Muscle of arm (tissue), 12 donors: ENCODE measurements around the gene NMBR. TPM values are rescaled to one million over a fixed set of nuclear protein-coding genes. Genes with fewer than 3 reads are reported as not detected.
"Not testable (repeated sequence)": the region's sequence is repeated elsewhere in the genome, so short reads cannot be mapped to it uniquely, and the experiment has no call there.

Source experiments
- DNase-seq: peaks from one replicate; pipeline ENCODE4 v3.0.0-alpha.2; 2013
- polyA plus RNA-seq, 12 donors: library from polyadenylated mRNA; unstranded; fragments of 120-200 nt; gene quantifications; one replicate each; pipeline ENCODE4 v1.2.1, GENCODE V29; 2013; ENCODE audit not compliant: insufficient read length in 12 of 12

NMBR gene
- polyA plus RNA-seq, 12 donors = 0.13 to 0.26 (median 0.19) TPM; not detected in 8

DNA sequence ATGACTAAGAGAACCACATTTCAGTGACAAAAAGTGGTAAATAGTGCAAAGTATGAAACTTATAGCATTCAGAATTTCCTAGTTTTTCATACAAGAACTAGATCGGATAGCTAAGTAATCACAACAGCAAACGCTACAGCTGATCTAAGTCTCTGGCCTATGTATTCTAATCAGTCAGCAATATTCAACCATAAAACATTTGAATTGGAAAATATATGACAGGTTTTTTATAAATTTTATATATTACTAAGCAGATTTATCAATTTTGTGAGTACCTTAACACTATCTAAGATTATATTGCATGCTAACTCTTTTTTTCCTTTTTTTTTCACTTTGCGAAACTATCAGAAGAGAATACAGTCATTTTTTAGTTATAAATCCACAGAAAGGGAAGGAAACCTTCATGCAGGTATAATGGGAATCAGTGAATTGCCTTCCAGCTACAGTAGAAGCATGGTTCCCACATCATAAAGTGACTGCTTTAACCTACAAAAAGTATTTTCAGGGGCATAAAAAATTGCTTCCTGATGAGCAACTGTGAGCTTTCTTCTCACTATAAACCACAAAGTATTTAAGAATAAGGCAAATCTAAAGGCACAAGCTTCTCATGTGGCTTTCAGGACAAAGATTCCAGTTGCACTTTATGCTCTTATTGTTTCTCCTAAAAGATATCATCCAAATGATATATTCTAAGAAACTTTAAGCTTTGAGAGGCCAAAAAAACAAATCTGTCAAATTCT lies 88.2 kb downstream of the NMBR start:
- no peak for DNase-seq

DNA sequence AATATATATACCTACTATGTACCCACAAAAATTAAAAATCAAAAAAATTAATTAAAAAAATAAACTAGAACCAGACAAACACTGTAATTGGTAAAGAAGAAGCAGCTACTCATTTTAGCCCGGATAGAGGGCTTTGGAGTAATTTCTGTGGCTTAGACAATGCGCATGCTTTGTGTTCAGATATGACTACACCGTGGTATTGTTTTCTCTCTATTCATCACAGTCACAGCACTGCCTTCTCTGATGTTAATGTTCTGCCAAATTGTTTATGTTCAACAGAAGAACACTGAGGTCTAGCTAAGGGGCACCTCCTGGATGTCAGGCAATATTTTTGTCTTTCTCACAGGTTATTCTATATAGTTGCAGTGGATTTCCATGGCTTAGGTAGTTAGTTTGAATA lies 91.7 kb downstream of the NMBR start:
- DNase-seq = no peak

DNA sequence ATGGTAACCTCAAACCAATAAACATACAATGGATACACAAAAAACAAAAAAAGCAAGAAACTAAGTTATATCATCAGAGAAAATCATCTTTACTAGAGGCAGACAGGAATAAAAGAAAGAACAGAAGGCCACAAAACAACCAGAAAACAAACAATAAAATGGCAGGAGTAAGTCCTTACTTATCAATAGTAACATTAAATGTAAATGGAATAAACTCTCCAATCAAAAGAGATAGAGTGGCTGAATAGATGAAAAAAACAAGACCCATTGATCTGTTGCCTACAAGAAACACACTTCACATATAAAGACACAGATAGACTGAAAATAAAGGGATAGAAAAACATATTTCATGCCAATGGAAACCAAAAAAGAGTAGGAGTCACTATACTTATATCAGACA lies 95.5 kb downstream of the NMBR start:
- DNase-seq = no peak

DNA sequence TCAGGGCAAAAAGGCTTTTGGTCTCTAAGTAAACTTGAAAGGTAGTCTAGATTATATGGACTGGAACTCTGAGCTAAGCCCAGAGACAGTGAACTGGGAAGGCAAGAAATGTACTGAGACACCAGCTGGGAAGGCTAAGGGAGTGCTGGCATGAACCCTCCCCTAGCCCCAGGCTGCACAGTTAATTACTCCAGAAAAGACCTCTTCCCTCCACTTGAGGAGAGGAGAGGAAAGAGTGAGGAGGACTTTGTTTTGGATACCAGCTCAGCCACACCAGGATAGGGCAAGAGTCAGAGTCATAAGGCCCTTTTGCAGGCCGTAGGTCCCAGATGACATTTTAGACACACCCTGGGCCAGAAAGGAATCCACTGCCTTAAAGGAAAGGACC lies 98.3 kb downstream of the NMBR start:
- DNase-seq = no peak

DNA sequence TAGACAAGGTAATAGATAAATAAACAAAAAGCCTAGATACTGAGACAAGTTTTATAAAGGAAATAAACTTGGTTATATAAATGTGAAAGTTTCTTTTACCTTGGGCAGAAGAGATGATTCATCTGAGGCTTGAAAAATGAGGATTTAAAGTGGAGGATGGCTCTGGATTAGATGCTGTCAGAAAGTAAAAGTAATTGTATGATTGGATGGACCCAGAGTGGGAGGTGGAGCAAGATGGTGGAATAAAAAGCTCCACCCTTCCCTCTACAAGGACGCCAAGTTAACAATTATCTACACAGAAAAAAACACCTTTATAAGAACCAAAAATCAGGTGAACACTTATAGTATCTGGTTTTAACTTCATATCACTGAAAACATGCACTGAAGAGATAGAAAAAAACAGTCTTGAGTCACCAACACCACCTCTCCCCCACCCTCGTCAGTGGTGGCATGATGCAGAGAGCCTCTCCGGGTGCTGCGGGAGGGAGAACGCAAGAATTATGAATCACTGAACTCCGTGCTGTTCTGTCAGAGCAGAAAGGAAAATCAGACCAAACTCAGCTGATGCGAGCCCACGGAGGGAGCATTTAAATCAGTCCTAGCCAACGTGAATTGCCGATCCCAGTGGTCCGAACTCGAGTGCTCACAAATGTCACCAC lies 98.9 kb downstream of the NMBR start:
- no peak for DNase-seq

DNA sequence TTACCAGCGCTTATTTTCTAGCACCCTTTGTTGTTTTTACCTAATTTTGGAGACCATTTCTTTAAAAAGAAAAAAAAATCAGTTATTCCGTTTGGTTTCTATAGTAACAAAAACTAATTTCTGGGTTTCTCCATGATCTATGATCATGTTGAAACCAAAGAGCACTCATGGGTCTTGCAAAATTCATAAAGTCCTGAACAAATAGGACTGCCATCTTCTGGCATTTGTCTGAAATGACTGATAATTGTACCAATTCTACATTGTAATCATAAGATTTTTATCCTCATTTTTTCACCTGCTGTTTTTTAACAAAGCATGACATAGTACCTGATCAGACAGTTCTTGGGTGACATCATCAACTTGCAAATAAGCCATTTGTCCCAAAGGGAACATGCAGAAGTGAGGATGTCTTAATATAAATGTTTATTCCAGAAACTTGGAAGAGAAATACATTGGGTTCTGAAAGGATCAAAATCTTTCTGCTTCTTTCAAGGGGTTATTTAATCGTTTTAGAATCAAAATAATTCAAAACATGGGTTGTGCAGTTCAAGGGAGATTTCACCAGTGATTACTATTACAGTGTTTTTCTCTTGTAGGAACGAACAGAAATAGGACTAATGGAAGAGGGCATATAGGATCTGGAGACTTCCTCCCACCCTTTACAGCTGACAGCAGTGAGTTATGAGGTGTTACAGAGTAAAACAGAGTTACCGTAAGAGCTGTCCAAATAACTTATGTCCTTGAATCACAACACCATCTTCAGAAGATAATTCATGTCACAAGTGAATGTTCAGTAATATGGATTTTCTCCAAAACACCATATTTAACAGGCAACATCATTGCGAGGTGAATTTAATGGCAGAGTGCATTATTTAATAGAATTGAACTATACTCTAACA lies 101.3 kb downstream of the NMBR start:
- DNase-seq = no peak

DNA sequence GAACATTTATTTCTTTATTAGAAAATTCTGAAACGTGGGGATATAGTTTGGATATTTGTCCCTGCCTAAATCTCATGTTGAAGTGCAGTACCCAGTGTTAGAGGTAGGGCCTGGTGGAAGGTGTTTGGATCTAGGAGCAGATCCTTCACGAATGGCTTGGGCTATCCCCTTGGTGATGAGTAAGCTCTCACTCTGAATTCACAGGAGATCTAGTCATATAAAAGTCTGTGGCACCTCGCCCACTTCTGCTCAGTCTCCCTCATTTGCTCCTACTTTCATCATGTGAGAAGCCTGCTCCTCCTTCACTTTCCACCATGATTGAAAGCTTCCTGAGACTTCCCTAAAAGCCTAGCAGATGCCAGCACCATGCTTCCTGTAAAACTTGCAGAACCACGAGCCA lies 111.0 kb downstream of the NMBR start:
- no peak for DNase-seq

- DNase-seq = no peak
These were observed 115.9 kb downstream of the NMBR start for GRCh38 chr6:142031035-142031434.

- DNase-seq = no peak
These were observed 116.8 kb downstream of the NMBR start for GRCh38 chr6:142030115-142030619.

DNA sequence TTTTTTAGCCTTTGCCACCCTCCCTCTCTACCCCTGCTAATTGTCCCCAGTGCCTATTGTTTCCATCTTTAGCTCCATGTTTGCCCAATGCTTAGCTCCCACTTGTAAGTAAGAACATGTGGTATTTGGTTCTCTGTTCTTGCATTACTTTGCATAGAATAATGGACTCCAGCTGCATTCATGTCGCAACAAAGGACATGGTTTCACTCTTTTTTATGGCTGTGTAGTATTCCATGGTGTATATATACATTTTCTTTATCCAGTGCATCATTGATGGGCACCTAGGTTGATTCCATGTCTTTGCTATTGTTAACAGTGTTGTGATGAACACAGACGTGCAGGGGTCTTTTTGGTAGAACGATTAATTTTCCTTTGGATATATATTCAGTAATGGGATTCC lies 118.4 kb downstream of the NMBR start:
- DNase-seq = no peak

DNA sequence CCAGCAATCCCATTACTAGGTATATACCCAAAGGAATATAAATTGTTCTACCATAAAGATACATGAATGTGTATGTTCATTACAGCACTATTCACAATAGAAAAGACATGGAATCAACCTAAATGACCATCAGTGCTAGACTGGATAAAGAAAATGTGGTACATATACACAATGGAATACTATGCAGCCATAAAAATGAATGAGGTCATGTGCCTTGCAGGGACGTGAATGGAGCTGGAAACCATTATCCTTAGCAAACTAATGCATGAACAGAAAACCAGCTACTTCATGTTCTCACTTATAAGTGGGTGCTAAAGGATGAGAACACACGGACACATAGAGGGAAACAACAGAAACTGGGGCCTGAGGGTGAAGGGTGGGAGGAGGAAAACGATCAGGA lies 119.1 kb downstream of the NMBR start:
- DNase-seq = not testable (repeated sequence)

DNA sequence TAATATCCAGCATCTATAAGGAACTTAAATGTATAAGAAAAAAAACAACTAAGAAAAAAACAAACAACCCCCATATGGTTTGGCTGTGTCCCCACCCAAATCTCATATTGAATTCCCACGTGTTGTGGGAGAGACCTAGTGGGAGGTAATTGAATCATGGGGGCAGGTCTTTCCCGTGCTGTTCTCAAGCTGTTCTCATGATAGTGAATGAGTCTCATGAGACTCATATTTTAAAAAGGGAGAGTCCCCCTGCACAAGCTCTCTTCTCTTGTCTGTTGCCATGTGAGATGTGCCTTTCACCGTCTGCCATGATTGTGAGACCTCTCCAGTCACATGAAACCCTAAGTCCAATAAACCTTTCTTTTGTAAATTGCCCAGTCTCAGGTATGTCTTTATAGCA lies 119.8 kb downstream of the NMBR start:
- no peak for DNase-seq

DNA sequence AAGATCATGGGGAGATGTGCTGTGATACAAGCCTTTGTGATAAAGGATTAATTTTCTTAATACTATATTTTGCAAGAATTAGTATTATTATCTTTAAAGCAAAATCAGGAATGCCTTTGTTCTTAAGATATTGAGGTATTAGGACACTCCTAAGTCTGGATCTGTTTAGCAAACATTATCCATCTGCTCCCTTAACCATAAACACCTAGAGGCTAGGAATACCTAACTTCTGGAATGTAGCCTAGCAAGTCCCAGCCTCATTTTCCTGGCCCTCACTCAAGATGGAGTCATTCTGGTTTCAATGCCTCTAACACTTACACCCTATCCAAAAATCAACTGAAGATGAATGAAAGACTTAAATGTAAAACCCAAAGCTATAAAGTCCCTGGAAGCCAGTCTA lies 120.5 kb downstream of the NMBR start:
- DNase-seq = no peak

Other genes with a start within 250 kb of the NMBR start
- gene GJE1, start 14.2 kb downstream of the NMBR start, polyA plus RNA-seq = not detected
- gene VTA1, start 141 bp upstream of the NMBR start, polyA plus RNA-seq = 10 to 100 TPM in 11 of 12 donors, not detected in 1; 35.3 to 70.4 (median 66.2) TPM
- 10 to 100 TPM in 10 of 12 donors, 1 to 10 TPM in 1, not detected in 1; 8.3 to 25.6 (median 12.9) TPM for gene ADGRG6, start 154.9 kb upstream of the NMBR start, polyA plus RNA-seq